Activated CD4-positive, alpha-beta memory T cell treated with anti-CD3 and anti-CD28 coated beads for 36 hours (primary cell): ENCODE data around the gene HMG20A. TPM values are rescaled to one million over a fixed set of nuclear protein-coding genes. Genes with fewer than 3 reads are reported as not detected.

Experiments used
- CTCF ChIA-PET: fragments of 350-600 bp; sonication (Branson Sonifier 250); formaldehyde crosslinking; loops from one replicate; lab custom pipeline; 2021; ENCODE audit warnings: antibody characterized with exemption, inconsistent platforms; lab: Charles Lee
- POLR2A ChIA-PET: fragments of 350-600 bp; sonication (Branson Sonifier 250); formaldehyde crosslinking; loops from one replicate; lab custom pipeline; 2021; ENCODE audit warnings: antibody characterized with exemption; lab: Charles Lee
- DNase-seq: peaks from one replicate; pipeline ENCODE4 v3.0.0-alpha.2; 2020
- H3K27ac Mint-ChIP-seq: one replicate; pipeline ENCODE4 v1.8.0; 2021; ENCODE audit warnings: mixed read lengths
- H3K27me3 Mint-ChIP-seq: one replicate; pipeline ENCODE4 v1.8.0; 2021; ENCODE audit warnings: mixed read lengths
- H3K36me3 Mint-ChIP-seq: one replicate; pipeline ENCODE4 v1.8.0; 2021; ENCODE audit warnings: mixed read lengths
- H3K4me1 Mint-ChIP-seq: one replicate; pipeline ENCODE4 v1.8.0; 2021; ENCODE audit warnings: low read depth, mixed read lengths
- H3K4me3 Mint-ChIP-seq: one replicate; pipeline ENCODE4 v1.8.0; 2021; ENCODE audit warnings: mild to moderate bottlenecking, mixed read lengths
- H3K9me3 Mint-ChIP-seq: one replicate; pipeline ENCODE4 v1.8.0; 2021; ENCODE audit warnings: mixed read lengths
- intact Hi-C: fragments of 100-400 bp; cut with micrococcal nuclease; formaldehyde crosslinking; loops from one replicate; pipeline ENCODE4 v1.15.1; 2023
- total RNA-seq, 2 experiments: library from RNA; stranded (reverse); gene quantifications; one replicate each; pipeline ENCODE4 v1.2.3, GENCODE V29; 2021

The HMG20A gene
- total RNA-seq, 2 experiments from 2014 or later, result 34.8 to 41.5 TPM

- no peak overlapping the region for H3K27ac Mint-ChIP-seq
- peaks cover 37% of the 10 kb centered on the region for H3K36me3 Mint-ChIP-seq
- intact Hi-C loops, result no loop called here
- H3K9me3 Mint-ChIP-seq, result no peaks in the 10 kb centered on the region
- CTCF ChIA-PET, result no interaction called here
- no peak overlapping the region for H3K4me3 Mint-ChIP-seq
- no peaks in the 10 kb centered on the region for H3K4me1 Mint-ChIP-seq
- POLR2A ChIA-PET, result no interaction called here
- no peak for DNase-seq
- H3K27me3 Mint-ChIP-seq, result no peaks in the 10 kb centered on the region
Observed at GRCh38 chr15:77470235-77470634, 49.5 kb downstream of the HMG20A start.

- CTCF ChIA-PET, result no interaction called here
- no peak overlapping the region for H3K4me3 Mint-ChIP-seq
- H3K4me1 Mint-ChIP-seq, result no peaks in the 10 kb centered on the region
- no peaks in the 10 kb centered on the region for H3K27me3 Mint-ChIP-seq
- H3K9me3 Mint-ChIP-seq, result no peaks in the 10 kb centered on the region
- H3K27ac Mint-ChIP-seq, result no peak overlapping the region
- POLR2A ChIA-PET, result no interaction called here
- no peak for DNase-seq
- H3K36me3 Mint-ChIP-seq, result peaks cover 32% of the 10 kb centered on the region
- intact Hi-C loops, result no loop called here
Observed at GRCh38 chr15:77473328-77473727, 52.6 kb downstream of the HMG20A start.

- Mint-ChIP-seq H3K9me3 (no peaks in the 10 kb centered on the region), H3K27ac (no peak overlapping the region), H3K4me3 (no peak overlapping the region), H3K4me1 (peaks cover 7% of the 10 kb centered on the region), H3K27me3 (no peaks in the 10 kb centered on the region), H3K36me3 (peaks cover 30% of the 10 kb centered on the region)
- DNase-seq, result no peak
- POLR2A ChIA-PET, result no interaction called here
- intact Hi-C loops, result no loop called here
- CTCF ChIA-PET, result no interaction called here
Observed at GRCh38 chr15:77474310-77474988, 53.8 kb downstream of the HMG20A start.

GRCh38 chr15:77475001-77475400 lies 54.3 kb downstream of the HMG20A start:
- peaks cover 33% of the 10 kb centered on the region for H3K36me3 Mint-ChIP-seq
- CTCF ChIA-PET, result no interaction called here
- intact Hi-C loops, result no loop called here

GRCh38 chr15:77475898-77476297 lies 55.2 kb downstream of the HMG20A start:
- DNase-seq, result no peak
- peaks cover 31% of the 10 kb centered on the region for H3K36me3 Mint-ChIP-seq
- POLR2A ChIA-PET, result no interaction called here
- no peaks in the 10 kb centered on the region for H3K27me3 Mint-ChIP-seq
- CTCF ChIA-PET, result interaction anchor here (1.1 kb wide), 1 partner anchor 356 kb away, joined by 3 read pairs; no protein-coding TSS in a partner anchor
- H3K27ac Mint-ChIP-seq, result no peak overlapping the region
- no peaks in the 10 kb centered on the region for H3K9me3 Mint-ChIP-seq
- intact Hi-C loops, result no loop called here
- no peak overlapping the region for H3K4me3 Mint-ChIP-seq
- H3K4me1 Mint-ChIP-seq, result peaks cover 7% of the 10 kb centered on the region

More at GRCh38 chr15:77475001-77475400, 54.3 kb downstream of the HMG20A start:
- DNase-seq, result no peak
- H3K4me3 Mint-ChIP-seq, result no peak overlapping the region
- POLR2A ChIA-PET, result no interaction called here
- H3K4me1 Mint-ChIP-seq, result peaks cover 7% of the 10 kb centered on the region
- H3K9me3 Mint-ChIP-seq, result no peaks in the 10 kb centered on the region
- H3K27me3 Mint-ChIP-seq, result no peaks in the 10 kb centered on the region
- no peak overlapping the region for H3K27ac Mint-ChIP-seq

GRCh38 chr15:77476995-77477394 lies 56.3 kb downstream of the HMG20A start:
- H3K4me1 Mint-ChIP-seq, result peaks cover 7% of the 10 kb centered on the region
- ChIA-PET POLR2A (no interaction called here), CTCF (no interaction called here)
- no peaks in the 10 kb centered on the region for H3K9me3 Mint-ChIP-seq
- H3K4me3 Mint-ChIP-seq, result no peak overlapping the region
- intact Hi-C loops, result no loop called here
- no peaks in the 10 kb centered on the region for H3K27me3 Mint-ChIP-seq
- no peak for DNase-seq
- peaks cover 26% of the 10 kb centered on the region for H3K36me3 Mint-ChIP-seq
- no peak overlapping the region for H3K27ac Mint-ChIP-seq

- peaks cover 7% of the 10 kb centered on the region for H3K4me1 Mint-ChIP-seq
- CTCF ChIA-PET, result no interaction called here
- DNase-seq, result no peak
- H3K27me3 Mint-ChIP-seq, result no peaks in the 10 kb centered on the region
- intact Hi-C loops, result no loop called here
- POLR2A ChIA-PET, result no interaction called here
- peaks cover 26% of the 10 kb centered on the region for H3K36me3 Mint-ChIP-seq
- H3K4me3 Mint-ChIP-seq, result no peak overlapping the region
- no peaks in the 10 kb centered on the region for H3K9me3 Mint-ChIP-seq
- H3K27ac Mint-ChIP-seq, result no peak overlapping the region
Observed at GRCh38 chr15:77478051-77478450, 57.4 kb downstream of the HMG20A start.

GRCh38 chr15:77479015-77479414 lies 58.3 kb downstream of the HMG20A start:
- DNase-seq, result no peak
- intact Hi-C loops, result no loop called here
- peaks cover 23% of the 10 kb centered on the region for H3K36me3 Mint-ChIP-seq
- ChIA-PET CTCF (no interaction called here), POLR2A (interaction anchor here (1.2 kb wide), 1 partner anchor 14 kb away, joined by 4 read pairs; no protein-coding TSS in a partner anchor)
- H3K27ac Mint-ChIP-seq, result no peak overlapping the region
- H3K4me1 Mint-ChIP-seq, result peaks cover 7% of the 10 kb centered on the region
- H3K27me3 Mint-ChIP-seq, result no peaks in the 10 kb centered on the region
- H3K4me3 Mint-ChIP-seq, result no peak overlapping the region
- no peaks in the 10 kb centered on the region for H3K9me3 Mint-ChIP-seq

- ChIA-PET CTCF (interaction anchor here (0.8 kb wide), 1 partner anchor 62 kb away, joined by 3 read pairs; no protein-coding TSS in a partner anchor), POLR2A (no interaction called here)
- Mint-ChIP-seq H3K4me3 (no peak overlapping the region), H3K4me1 (peaks cover 7% of the 10 kb centered on the region), H3K9me3 (no peaks in the 10 kb centered on the region), H3K27me3 (no peaks in the 10 kb centered on the region), H3K36me3 (peaks cover 32% of the 10 kb centered on the region), H3K27ac (no peak overlapping the region)
- DNase-seq, result no peak
- intact Hi-C loops, result no loop called here
Observed at GRCh38 chr15:77480859-77481633, 60.4 kb downstream of the HMG20A start.

- no peak overlapping the region for H3K27ac Mint-ChIP-seq
- peaks cover 9% of the 10 kb centered on the region for H3K4me1 Mint-ChIP-seq
- ChIA-PET POLR2A (no interaction called here), CTCF (interaction anchor here (0.8 to 1.6 kb wide), 2 partner anchors 12 to 62 kb away, joined by 3 to 5 read pairs; no protein-coding TSS in a partner anchor)
- no peak for DNase-seq
- no peak overlapping the region for H3K4me3 Mint-ChIP-seq
- H3K36me3 Mint-ChIP-seq, result peaks cover 30% of the 10 kb centered on the region
- intact Hi-C loops, result no loop called here
- H3K27me3 Mint-ChIP-seq, result no peaks in the 10 kb centered on the region
- no peaks in the 10 kb centered on the region for H3K9me3 Mint-ChIP-seq
Observed at GRCh38 chr15:77481670-77482069, 61.0 kb downstream of the HMG20A start.

GRCh38 chr15:77482570-77482969 lies 61.9 kb downstream of the HMG20A start:
- peaks cover 18% of the 10 kb centered on the region for H3K4me1 Mint-ChIP-seq
- ChIA-PET POLR2A (no interaction called here), CTCF (interaction anchor here (0.5 to 1.6 kb wide), 2 partner anchors 11 to 361 kb away, joined by 3 to 5 read pairs; no protein-coding TSS in a partner anchor)
- intact Hi-C loops, result no loop called here
- H3K9me3 Mint-ChIP-seq, result no peaks in the 10 kb centered on the region
- H3K36me3 Mint-ChIP-seq, result peaks cover 27% of the 10 kb centered on the region
- H3K4me3 Mint-ChIP-seq, result no peak overlapping the region
- H3K27ac Mint-ChIP-seq, result no peak overlapping the region
- H3K27me3 Mint-ChIP-seq, result no peaks in the 10 kb centered on the region
- no peak for DNase-seq

- H3K27me3 Mint-ChIP-seq, result no peaks in the 10 kb centered on the region
- no peak for DNase-seq
- peaks cover 26% of the 10 kb centered on the region for H3K4me1 Mint-ChIP-seq
- H3K27ac Mint-ChIP-seq, result no peak overlapping the region
- intact Hi-C loops, result no loop called here
- H3K36me3 Mint-ChIP-seq, result peaks cover 25% of the 10 kb centered on the region
- H3K4me3 Mint-ChIP-seq, result no peak overlapping the region
- CTCF ChIA-PET, result interaction anchor here (0.8 kb wide), 1 partner anchor 13 kb away, joined by 3 read pairs; no protein-coding TSS in a partner anchor
- H3K9me3 Mint-ChIP-seq, result no peaks in the 10 kb centered on the region
- POLR2A ChIA-PET, result no interaction called here
Observed at GRCh38 chr15:77483425-77484140, 62.9 kb downstream of the HMG20A start.
